ENCODE results near the gene CDK5R2.

- no peak for TF ChIP-seq RAD21 (conservative IDR thresholded peaks at IDR 0.05)
- no peak for TF ChIP-seq EP300 (conservative IDR thresholded peaks at IDR 0.05; ENCODE audit: poor library complexity, severe bottlenecking)
These were observed 1.2 kb upstream of the CDK5R2 start for GRCh38 chr2:218958276-218958675.

Measured in neural cell (in vitro differentiated cells).